A673 (cell line): ENCODE data around the gene SRSF5. TPM values are rescaled to one million over a fixed set of nuclear protein-coding genes. Genes with fewer than 3 reads are reported as not detected.

Experiments
- BruUV-seq: library from RNA; stranded (reverse); fragments of 400-500 nt; replicated peaks from 2 replicates; lab custom pipeline; 2021; lab: Mats Ljungman, UMichigan
- CTCF ChIA-PET: fragments of 300-600 bp; sonication (Branson Sonifier 250); formaldehyde crosslinking; loops from one replicate; lab custom pipeline; 2022; ENCODE audit warnings: antibody characterized with exemption; lab: Charles Lee
- POLR2A ChIA-PET: fragments of 300-600 bp; sonication (Branson Sonifier 250); formaldehyde crosslinking; loops from one replicate; lab custom pipeline; 2022; ENCODE audit warnings: antibody characterized with exemption; ENCODE audit not compliant: low non-redundant PET; lab: Charles Lee
- DNase-seq: peaks from one replicate; pipeline ENCODE4 v3.0.0-alpha.2; 2015; ENCODE audit warnings: low spot score
- H3K27ac ChIP-seq: fragments of 200-600 bp; sonication (generic); 2 replicates; pipeline ENCODE4 v1.5.1; 2016; ENCODE audit warnings: mixed run types, low read depth, mild to moderate bottlenecking, mixed read lengths, antibody characterized with exemption, low read length; ENCODE audit not compliant: poor library complexity, severe bottlenecking
- H3K27me3 ChIP-seq: fragments of 200-600 bp; sonication (generic); replicated peaks from 2 replicates; pipeline ENCODE4 v1.6.1; 2017; ENCODE audit warnings: mixed run types, low read depth, mild to moderate bottlenecking, mixed read lengths, antibody characterized with exemption, low read length; ENCODE audit not compliant: insufficient read depth, poor library complexity
- H3K36me3 ChIP-seq: fragments of 200-600 bp; sonication (generic); 2 replicates; pipeline ENCODE4 v1.6.1; 2016; ENCODE audit warnings: mixed run types, mild to moderate bottlenecking, mixed read lengths, antibody characterized with exemption, low read length; ENCODE audit not compliant: insufficient read depth, poor library complexity, severe bottlenecking
- H3K4me1 ChIP-seq: fragments of 200-600 bp; sonication (generic); 2 replicates; pipeline ENCODE4 v1.6.1; 2017; ENCODE audit warnings: mixed run types, mild to moderate bottlenecking, mixed read lengths, antibody characterized with exemption, low read length; ENCODE audit not compliant: insufficient read depth, poor library complexity, severe bottlenecking
- H3K4me3 ChIP-seq: fragments of 200-600 bp; sonication (generic); 2 replicates; pipeline ENCODE4 v1.5.1; 2016; ENCODE audit warnings: low read depth, mixed run types, mild to moderate bottlenecking, mixed read lengths, low read length; ENCODE audit not compliant: poor library complexity, severe bottlenecking
- H3K9me3 ChIP-seq: fragments of 200-600 bp; sonication (generic); 2 replicates; pipeline ENCODE4 v1.6.1; 2016; ENCODE audit warnings: mixed run types, low read depth, mild to moderate bottlenecking, mixed read lengths, antibody characterized with exemption, low read length; ENCODE audit not compliant: poor library complexity, severe bottlenecking
- CTCF ChIP-seq: fragments of 300-800, 200-600 bp; sonication (generic); conservative IDR thresholded peaks from 2 replicates; pipeline ENCODE4 v1.5.1; 2017; ENCODE audit warnings: low read depth, mild to moderate bottlenecking, antibody characterized with exemption, low read length, moderate library complexity, mixed read lengths
- EZH2 ChIP-seq: fragments of 200-600 bp; sonication (generic); IDR thresholded peaks from 2 replicates; pipeline ENCODE4 v1.6.1; 2017; ENCODE audit warnings: borderline replicate concordance, low read depth, mild to moderate bottlenecking, mixed read lengths, antibody characterized with exemption, low read length; ENCODE audit not compliant: poor library complexity, severe bottlenecking
- intact Hi-C: fragments of 100-400 bp; cut with micrococcal nuclease; formaldehyde crosslinking; loops from one replicate; pipeline ENCODE4 v1.10.0; 2022; ENCODE audit not compliant: unreplicated experiment
- total RNA-seq: library from RNA; stranded (reverse); gene quantifications from 2 replicates; pipeline ENCODE4 v1.2.3, GENCODE V29; 2021

The SRSF5 gene
- total RNA-seq, 1 experiment from 2014 or later: 324 TPM

DNA sequence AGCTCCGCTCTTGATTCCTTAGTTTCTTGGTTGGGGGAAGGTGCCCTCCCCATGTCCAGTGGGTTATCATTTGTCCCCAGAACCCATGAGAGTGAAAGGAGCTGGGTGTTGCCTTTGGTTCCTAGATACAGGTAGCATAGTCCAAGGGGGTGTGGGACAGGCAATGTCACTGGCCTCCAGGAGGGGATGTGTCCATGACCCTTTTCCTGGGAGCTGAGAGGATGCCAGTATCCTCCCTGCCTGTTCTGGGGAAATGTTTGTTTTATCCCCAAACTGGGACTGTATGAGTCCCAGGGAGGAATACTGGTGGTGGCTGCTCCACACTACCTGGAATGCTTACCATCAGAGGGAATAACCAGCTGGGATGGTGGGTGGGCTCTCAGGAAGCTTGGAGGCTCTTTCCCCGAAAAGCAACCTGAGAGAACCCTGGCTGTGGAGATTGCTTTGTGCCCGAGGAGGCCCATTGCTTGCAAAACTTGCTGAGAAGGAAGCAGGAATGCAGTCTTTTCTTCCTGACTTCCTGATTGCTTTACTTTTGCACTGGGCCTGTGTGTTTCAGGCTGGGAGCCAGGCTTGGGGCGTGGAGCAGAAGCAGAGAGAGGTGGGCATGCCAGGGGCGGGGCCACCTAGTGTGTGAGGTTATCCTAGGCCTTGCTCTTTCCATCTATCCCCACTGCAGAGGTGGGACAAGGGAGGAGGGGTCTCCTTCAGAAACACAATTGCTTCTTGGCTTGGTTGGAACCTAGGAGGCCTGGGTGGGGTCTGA lies 30.8 kb downstream of the SRSF5 start:
- H3K27ac ChIP-seq: no peak overlapping the region
- no peaks in the 10 kb centered on the region for H3K36me3 ChIP-seq
- intact Hi-C loops: no loop called here
- TF ChIP-seq CTCF (no peak), EZH2 (no peak)
- DNase-seq: no peak
- no peaks in the 10 kb centered on the region for H3K27me3 ChIP-seq
- ChIA-PET POLR2A (no interaction called here), CTCF (no interaction called here)
- no peaks in the 10 kb centered on the region for H3K4me1 ChIP-seq
- no peaks in the 10 kb centered on the region for H3K9me3 ChIP-seq
- BruUV-seq: no TSS peak
- H3K4me3 ChIP-seq: no peak overlapping the region

DNA sequence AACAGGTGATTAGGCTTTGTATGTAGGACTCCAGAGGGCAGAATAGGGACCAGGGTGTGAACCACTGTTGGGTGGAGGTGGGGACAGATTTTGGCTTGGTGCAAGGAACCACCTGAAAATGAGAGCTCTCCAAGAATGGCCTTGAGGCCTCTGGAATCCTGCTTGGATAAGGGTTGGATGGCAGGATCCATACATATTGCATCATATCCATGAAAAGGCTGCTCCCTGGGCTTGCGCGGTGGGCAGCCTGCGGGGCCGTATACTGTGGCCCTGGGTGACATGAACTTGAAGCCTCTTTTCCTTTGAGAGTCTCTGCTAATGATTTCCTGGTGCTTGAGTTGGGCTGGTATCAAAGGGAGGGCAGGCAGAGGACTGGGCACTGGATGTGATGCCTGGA lies 31.4 kb downstream of the SRSF5 start:
- no TSS peak for BruUV-seq
- Histone ChIP-seq H3K4me3 (no peak overlapping the region), H3K27me3 (no peaks in the 10 kb centered on the region), H3K4me1 (no peaks in the 10 kb centered on the region), H3K27ac (no peak overlapping the region), H3K9me3 (no peaks in the 10 kb centered on the region), H3K36me3 (no peaks in the 10 kb centered on the region)
- TF ChIP-seq EZH2 (no peak), CTCF (no peak)
- intact Hi-C loops: no loop called here
- ChIA-PET CTCF (no interaction called here), POLR2A (no interaction called here)
- no peak for DNase-seq

GRCh38 chr14:69803753-69804152 lies 36.8 kb downstream of the SRSF5 start:
- Histone ChIP-seq H3K4me3 (no peak overlapping the region), H3K27ac (no peak overlapping the region), H3K36me3 (no peaks in the 10 kb centered on the region), H3K9me3 (no peaks in the 10 kb centered on the region), H3K4me1 (no peaks in the 10 kb centered on the region), H3K27me3 (peaks cover 4% of the 10 kb centered on the region)
- no peak for DNase-seq
- POLR2A ChIA-PET: no interaction called here
- intact Hi-C loops: no loop called here
- CTCF ChIA-PET: no interaction called here
- TF ChIP-seq EZH2 (no peak), CTCF (peak; percentile 29; the same call in 1 of the 2 replicates)
- BruUV-seq: no TSS peak
